ENCODE data around the gene RIPK4.

DNA sequence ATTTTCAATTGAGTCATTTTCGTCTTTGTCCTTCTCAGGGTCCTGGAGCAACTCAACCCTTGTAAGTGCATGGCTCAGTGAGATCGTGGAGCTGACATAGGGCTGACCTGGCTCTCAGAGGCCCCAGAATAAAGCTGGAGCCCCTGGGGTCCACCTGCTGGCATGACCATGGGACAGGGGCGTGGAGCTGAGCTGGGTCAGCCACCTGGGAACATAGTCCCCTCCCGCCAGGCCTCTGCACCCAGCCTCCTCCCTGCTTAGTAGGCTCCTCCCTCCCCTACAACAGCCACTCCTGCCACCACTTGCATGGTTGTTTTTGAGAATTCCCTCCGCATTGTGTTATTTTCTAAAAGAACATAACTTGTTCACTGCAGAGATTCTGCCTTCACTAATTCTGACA lies 3.1 kb upstream of the RIPK4 start:
- TF ChIP-seq, protein P1, sequence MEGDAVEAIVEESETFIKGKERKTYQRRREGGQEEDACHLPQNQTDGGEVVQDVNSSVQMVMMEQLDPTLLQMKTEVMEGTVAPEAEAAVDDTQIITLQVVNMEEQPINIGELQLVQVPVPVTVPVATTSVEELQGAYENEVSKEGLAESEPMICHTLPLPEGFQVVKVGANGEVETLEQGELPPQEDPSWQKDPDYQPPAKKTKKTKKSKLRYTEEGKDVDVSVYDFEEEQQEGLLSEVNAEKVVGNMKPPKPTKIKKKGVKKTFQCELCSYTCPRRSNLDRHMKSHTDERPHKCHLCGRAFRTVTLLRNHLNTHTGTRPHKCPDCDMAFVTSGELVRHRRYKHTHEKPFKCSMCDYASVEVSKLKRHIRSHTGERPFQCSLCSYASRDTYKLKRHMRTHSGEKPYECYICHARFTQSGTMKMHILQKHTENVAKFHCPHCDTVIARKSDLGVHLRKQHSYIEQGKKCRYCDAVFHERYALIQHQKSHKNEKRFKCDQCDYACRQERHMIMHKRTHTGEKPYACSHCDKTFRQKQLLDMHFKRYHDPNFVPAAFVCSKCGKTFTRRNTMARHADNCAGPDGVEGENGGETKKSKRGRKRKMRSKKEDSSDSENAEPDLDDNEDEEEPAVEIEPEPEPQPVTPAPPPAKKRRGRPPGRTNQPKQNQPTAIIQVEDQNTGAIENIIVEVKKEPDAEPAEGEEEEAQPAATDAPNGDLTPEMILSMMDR (conservative IDR thresholded peaks at IDR 0.05; ENCODE audit: low read depth, low read length): no peak
- TF ChIP-seq EZH2 (IDR thresholded peaks at IDR 0.05; ENCODE audit: low read length, unreplicated experiment) (no peak), EZH2phosphoT487 (IDR thresholded peaks at IDR 0.05; ENCODE audit: borderline replicate concordance, low read length) (no peak)
